ENCODE results near the gene TRAPPC5. TPM values are rescaled to one million over a fixed set of nuclear protein-coding genes. Genes with fewer than 3 reads are reported as not detected.

TRAPPC5 gene
- total RNA-seq (100 to 1,000 TPM in 1 of 2 donors, 10 to 100 TPM in 1; 29.8 to 108 TPM), polyA plus RNA-seq (100 to 1,000 TPM; 142 to 224 TPM)
- long read RNA-seq, donor 1, full-length matches to known transcripts, result 38 of 38 reads
- long read RNA-seq, donor 1, partial matches to known transcripts, result 0 of 38 reads
- long read RNA-seq, donor 1, other reads (novel, unspliced or antisense), result 0 of 38 reads
- long read RNA-seq, donor 2, full-length matches to known transcripts, result 23 of 23 reads
- long read RNA-seq, donor 2, partial matches to known transcripts, result 0 of 23 reads
- long read RNA-seq, donor 2, other reads (novel, unspliced or antisense), result 0 of 23 reads
- long read RNA-seq, donor 3, full-length matches to known transcripts, result 33 of 33 reads
- long read RNA-seq, donor 3, partial matches to known transcripts, result 0 of 33 reads
- long read RNA-seq, donor 3, other reads (novel, unspliced or antisense), result 0 of 33 reads
- long read RNA-seq, donor 4, full-length matches to known transcripts, result 27 of 27 reads
- long read RNA-seq, donor 4, partial matches to known transcripts, result 0 of 27 reads
- long read RNA-seq, donor 4, other reads (novel, unspliced or antisense), result 0 of 27 reads
- long read RNA-seq, donor 5, full-length matches to known transcripts, result 62 of 62 reads
- long read RNA-seq, donor 5, partial matches to known transcripts, result 0 of 62 reads
- long read RNA-seq, donor 5, other reads (novel, unspliced or antisense), result 0 of 62 reads

DNA sequence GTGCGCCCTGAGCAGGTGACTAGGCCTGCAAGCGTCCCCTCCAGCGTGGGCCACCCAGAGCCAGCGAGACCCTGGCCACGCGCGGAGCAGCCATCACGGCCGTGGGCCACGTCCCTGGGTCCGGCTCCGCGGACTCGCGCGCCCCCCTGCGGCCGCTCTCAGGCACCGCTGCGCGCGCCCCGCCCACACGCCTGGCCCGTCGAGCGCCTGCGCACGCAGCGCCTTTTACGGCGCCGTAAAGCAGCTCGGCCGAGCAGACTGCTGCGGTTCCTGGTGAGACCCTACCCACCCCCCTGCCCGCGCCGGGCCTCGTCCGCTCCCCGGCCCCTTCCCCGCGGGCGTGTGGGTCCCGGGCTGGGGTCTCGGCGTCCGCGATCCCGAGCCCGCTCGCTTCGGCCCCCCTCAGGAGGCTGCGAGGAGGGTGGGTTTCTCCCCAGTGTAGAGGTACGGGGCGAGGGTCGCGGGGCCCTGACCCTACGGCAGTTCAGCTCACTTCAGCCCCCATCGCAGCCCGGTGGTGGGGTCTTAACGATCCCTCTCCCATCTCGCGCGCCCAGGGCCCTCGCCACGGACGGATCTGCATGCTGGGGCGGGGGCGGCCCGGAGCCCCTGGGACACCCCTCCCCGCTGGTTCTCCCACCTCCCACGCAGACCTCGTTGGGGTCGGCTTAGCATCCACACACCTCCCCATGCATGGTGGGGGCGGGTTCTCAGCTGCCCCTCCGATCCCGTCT is at the start of gene TRAPPC5:
TRAPPC5 (plus strand) TSS at position 228 of the 734 bp plus-strand sequence. CDS start 1,421 bp downstream, outside the sequence.
- Histone ChIP-seq H3K36me3 (ENCODE audit: control insufficient read depth in 4 of 4, insufficient read depth in 4 of 4, low read length in 4 of 4) (peaks cover 0 to 16% (median 6%) of the 10 kb centered on the region in 4 donors), H3K27me3 (ENCODE audit: control insufficient read depth in 3 of 3, insufficient read depth in 3 of 3, low read length in 2 of 3) (peaks cover 0 to 8% (median 4%) of the 10 kb centered on the region in 3 donors), H3K9me3 (ENCODE audit: control insufficient read depth in 4 of 4, insufficient read depth in 3 of 4, low read length in 3 of 4) (no peaks in the 10 kb centered on the region), H3K27ac (ENCODE audit: low read depth in 1 of 2, low read length in 1 of 2) (peak within 1 kb of the TSS; percentile 89 to 90), H3K4me3 (peak within 1 kb of the TSS; percentile 97), H3K9ac (ENCODE audit: insufficient read depth in 1 of 2, low read length in 2 of 2) (peak within 1 kb of the TSS; percentile 42 to 68), H3K4me1 (ENCODE audit: control insufficient read depth in 5 of 5, insufficient read depth in 5 of 5, low read length in 5 of 5) (peaks cover 0 to 12% (median 4%) of the 10 kb centered on the region in 5 donors)
- TF ChIP-seq, protein P1, sequence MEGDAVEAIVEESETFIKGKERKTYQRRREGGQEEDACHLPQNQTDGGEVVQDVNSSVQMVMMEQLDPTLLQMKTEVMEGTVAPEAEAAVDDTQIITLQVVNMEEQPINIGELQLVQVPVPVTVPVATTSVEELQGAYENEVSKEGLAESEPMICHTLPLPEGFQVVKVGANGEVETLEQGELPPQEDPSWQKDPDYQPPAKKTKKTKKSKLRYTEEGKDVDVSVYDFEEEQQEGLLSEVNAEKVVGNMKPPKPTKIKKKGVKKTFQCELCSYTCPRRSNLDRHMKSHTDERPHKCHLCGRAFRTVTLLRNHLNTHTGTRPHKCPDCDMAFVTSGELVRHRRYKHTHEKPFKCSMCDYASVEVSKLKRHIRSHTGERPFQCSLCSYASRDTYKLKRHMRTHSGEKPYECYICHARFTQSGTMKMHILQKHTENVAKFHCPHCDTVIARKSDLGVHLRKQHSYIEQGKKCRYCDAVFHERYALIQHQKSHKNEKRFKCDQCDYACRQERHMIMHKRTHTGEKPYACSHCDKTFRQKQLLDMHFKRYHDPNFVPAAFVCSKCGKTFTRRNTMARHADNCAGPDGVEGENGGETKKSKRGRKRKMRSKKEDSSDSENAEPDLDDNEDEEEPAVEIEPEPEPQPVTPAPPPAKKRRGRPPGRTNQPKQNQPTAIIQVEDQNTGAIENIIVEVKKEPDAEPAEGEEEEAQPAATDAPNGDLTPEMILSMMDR (IDR thresholded peaks at IDR 0.05; ENCODE audit: control extremely low read depth, extremely low read depth), result peak; percentile 98
- 0 to 1% methylated on average over 58 to 79 of the region's 79 CpGs for WGBS, 2 donors
- DNase-seq, result peak; percentile 88 to 94 (median 91)
- peak; percentile 86 for ATAC-seq (ENCODE audit: insufficient read depth, low FRiP score)

DNA sequence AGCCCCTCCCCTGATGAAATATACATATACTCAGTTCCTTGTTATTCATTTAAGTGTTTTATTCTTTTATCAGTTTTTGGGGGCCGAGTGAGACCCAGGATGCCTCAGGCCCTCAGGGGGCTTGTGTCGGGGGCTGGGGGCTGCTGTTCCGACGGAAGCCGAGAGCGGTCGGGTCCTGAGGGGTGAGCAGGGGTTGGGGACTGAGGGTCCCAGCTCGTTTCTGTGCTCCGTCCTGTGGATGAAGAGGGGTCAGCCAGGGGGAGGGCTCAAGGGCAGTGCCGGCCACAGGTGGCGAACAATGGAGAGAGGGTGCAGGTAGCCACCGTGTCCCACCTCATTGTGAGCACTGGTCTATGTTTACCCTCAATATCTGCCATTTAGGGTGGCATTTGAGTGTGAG is 49.1 kb upstream of the TRAPPC5 start:
- TF ChIP-seq, protein P1 (IDR thresholded peaks at IDR 0.05; ENCODE audit: control extremely low read depth, extremely low read depth), result no peak
- Histone ChIP-seq H3K9me3 (ENCODE audit: control insufficient read depth in 4 of 4, insufficient read depth in 3 of 4, low read length in 3 of 4) (no peaks in the 10 kb centered on the region), H3K27ac (ENCODE audit: low read depth in 1 of 2, low read length in 1 of 2) (no peak overlapping the region), H3K4me1 (ENCODE audit: control insufficient read depth in 5 of 5, insufficient read depth in 5 of 5, low read length in 5 of 5) (peaks cover 7 to 21% (median 12%) of the 10 kb centered on the region in 5 donors), H3K27me3 (ENCODE audit: control insufficient read depth in 3 of 3, insufficient read depth in 3 of 3, low read length in 2 of 3) (peaks cover 0 to 3% (median 0%) of the 10 kb centered on the region in 3 donors), H3K9ac (ENCODE audit: insufficient read depth in 1 of 2, low read length in 2 of 2) (no peak overlapping the region), H3K36me3 (ENCODE audit: control insufficient read depth in 4 of 4, insufficient read depth in 4 of 4, low read length in 4 of 4) (peaks cover 0 to 18% (median 7%) of the 10 kb centered on the region in 4 donors), H3K4me3 (no peak overlapping the region)
- no peak for DNase-seq
- no peak for ATAC-seq (ENCODE audit: insufficient read depth, low FRiP score)
- 94 to 98% methylated on average over 12 of the region's 12 CpGs for WGBS, 2 donors

DNA sequence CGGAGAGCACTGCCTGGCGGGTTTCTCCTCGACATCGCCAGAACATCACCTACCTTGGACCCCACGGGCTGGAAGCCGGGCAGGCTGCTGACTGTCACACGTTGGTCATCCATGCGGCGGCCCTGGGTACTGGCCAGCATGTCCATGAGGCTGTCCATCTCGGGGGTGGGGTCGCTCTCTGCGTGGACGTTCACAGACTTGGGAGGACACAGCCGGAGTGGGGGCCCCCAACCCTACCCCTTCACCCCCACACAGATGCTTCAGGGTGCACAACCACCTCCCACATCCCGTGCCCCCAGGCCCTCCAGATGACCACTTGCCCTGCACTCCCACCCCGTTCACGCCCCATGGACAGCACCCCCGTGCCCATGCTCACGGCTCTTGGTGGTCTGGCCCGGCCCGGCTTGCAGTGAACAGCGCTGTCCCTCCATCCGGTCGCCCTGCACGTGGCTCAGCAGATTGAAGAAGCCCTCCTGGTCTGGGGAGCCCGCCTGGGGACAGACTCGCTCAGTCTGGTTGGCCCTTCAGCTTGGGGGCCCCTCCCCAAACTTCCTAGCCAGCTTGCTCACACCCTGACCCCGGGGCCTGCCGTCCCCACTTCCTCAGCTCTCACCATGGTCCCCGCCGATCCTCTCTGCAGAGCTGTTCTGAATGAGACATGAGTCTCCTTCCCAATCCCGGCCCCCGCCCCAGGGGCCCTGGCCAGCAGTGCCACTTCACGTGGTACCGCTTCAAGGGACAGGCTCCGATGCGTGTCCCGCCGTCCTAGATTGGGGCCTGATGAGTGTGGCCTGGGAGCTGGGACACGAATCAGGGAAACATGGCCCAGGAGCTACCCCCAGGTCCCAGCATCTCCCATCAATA is 48.1 kb upstream of the TRAPPC5 start:
- Histone ChIP-seq H3K9me3 (ENCODE audit: control insufficient read depth in 4 of 4, insufficient read depth in 3 of 4, low read length in 3 of 4) (no peaks in the 10 kb centered on the region), H3K27ac (ENCODE audit: low read depth in 1 of 2, low read length in 1 of 2) (no peak overlapping the region), H3K27me3 (ENCODE audit: control insufficient read depth in 3 of 3, insufficient read depth in 3 of 3, low read length in 2 of 3) (peaks cover 0 to 3% (median 0%) of the 10 kb centered on the region in 3 donors), H3K9ac (ENCODE audit: insufficient read depth in 1 of 2, low read length in 2 of 2) (no peak overlapping the region), H3K4me3 (no peak overlapping the region), H3K4me1 (ENCODE audit: control insufficient read depth in 5 of 5, insufficient read depth in 5 of 5, low read length in 5 of 5) (peaks cover 7 to 22% (median 12%) of the 10 kb centered on the region in 5 donors), H3K36me3 (ENCODE audit: control insufficient read depth in 4 of 4, insufficient read depth in 4 of 4, low read length in 4 of 4) (peaks cover 0 to 10% (median 2%) of the 10 kb centered on the region in 4 donors)
- 93 to 95% methylated on average over 40 of the region's 40 CpGs for WGBS, 2 donors
- DNase-seq (no peak), ATAC-seq (ENCODE audit: insufficient read depth, low FRiP score) (no peak)
- TF ChIP-seq, protein P1 (IDR thresholded peaks at IDR 0.05; ENCODE audit: control extremely low read depth, extremely low read depth), result no peak

Data from lung (tissue), 16 donors.